WTC11 (cell line): ENCODE measurements around the gene APBA1.

Experiments
- CBFB ChIP-seq: sonication (generic); formaldehyde crosslinking; IDR thresholded peaks from 2 replicates; pipeline ENCODE4 v1.8.1; 2022; ENCODE audit warnings: mild to moderate bottlenecking, low read depth, missing genetic modification reagents
- CREB1 ChIP-seq: sonication (generic); formaldehyde crosslinking; IDR thresholded peaks from 2 replicates; pipeline ENCODE4 v1.8.0; 2023; ENCODE audit warnings: mild to moderate bottlenecking, missing genetic modification reagents
- GABPB1 ChIP-seq: sonication (generic); formaldehyde crosslinking; IDR thresholded peaks from 2 replicates; pipeline ENCODE4 v1.8.1; 2023; ENCODE audit warnings: mild to moderate bottlenecking, missing genetic modification reagents
- NFYB ChIP-seq: sonication (generic); formaldehyde crosslinking; conservative IDR thresholded peaks from 2 replicates; pipeline ENCODE4 v1.8.0; 2022; ENCODE audit warnings: low read depth, missing genetic modification reagents
- RELA ChIP-seq: sonication (generic); formaldehyde crosslinking; IDR thresholded peaks from 2 replicates; pipeline ENCODE4 v1.8.1; 2022; ENCODE audit warnings: missing genetic modification reagents, mild to moderate bottlenecking, borderline replicate concordance
- TF ChIP-seq, protein P1 (sequence below): fragments of 200-600 bp; IDR thresholded peaks from 2 replicates; pipeline ENCODE4 v1.8.0; 2022; ENCODE audit warnings: antibody characterized with exemption

DNA sequence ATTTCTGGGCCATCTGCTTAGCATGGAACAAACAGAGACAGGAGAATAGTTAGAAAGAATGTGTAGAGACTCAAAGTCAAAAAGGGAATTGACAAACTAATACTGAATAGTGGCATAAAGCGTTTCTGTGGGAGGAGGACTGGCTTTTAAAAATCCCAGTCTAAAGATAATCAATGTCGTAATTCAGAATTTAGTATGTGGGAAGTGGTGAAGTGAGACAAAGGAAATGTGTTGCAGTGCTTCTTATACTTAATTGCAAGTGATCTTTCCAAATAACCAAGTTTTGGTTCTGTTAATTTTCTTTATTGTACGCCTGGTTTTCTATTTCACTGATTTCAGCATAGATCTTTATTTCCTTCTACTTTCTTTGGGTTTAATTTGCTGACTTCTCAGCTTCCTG lies 214.0 kb downstream of the APBA1 start:
- TF ChIP-seq, protein P1, sequence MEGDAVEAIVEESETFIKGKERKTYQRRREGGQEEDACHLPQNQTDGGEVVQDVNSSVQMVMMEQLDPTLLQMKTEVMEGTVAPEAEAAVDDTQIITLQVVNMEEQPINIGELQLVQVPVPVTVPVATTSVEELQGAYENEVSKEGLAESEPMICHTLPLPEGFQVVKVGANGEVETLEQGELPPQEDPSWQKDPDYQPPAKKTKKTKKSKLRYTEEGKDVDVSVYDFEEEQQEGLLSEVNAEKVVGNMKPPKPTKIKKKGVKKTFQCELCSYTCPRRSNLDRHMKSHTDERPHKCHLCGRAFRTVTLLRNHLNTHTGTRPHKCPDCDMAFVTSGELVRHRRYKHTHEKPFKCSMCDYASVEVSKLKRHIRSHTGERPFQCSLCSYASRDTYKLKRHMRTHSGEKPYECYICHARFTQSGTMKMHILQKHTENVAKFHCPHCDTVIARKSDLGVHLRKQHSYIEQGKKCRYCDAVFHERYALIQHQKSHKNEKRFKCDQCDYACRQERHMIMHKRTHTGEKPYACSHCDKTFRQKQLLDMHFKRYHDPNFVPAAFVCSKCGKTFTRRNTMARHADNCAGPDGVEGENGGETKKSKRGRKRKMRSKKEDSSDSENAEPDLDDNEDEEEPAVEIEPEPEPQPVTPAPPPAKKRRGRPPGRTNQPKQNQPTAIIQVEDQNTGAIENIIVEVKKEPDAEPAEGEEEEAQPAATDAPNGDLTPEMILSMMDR, result no peak
- TF ChIP-seq NFYB (CRISPR knock-in tag) (no peak), GABPB1 (CRISPR knock-in tag) (no peak), RELA (CRISPR knock-in tag) (no peak), CBFB (CRISPR knock-in tag) (no peak), CREB1 (CRISPR knock-in tag) (no peak)
